ENCODE data around the gene VASP.

VASP gene

DNA sequence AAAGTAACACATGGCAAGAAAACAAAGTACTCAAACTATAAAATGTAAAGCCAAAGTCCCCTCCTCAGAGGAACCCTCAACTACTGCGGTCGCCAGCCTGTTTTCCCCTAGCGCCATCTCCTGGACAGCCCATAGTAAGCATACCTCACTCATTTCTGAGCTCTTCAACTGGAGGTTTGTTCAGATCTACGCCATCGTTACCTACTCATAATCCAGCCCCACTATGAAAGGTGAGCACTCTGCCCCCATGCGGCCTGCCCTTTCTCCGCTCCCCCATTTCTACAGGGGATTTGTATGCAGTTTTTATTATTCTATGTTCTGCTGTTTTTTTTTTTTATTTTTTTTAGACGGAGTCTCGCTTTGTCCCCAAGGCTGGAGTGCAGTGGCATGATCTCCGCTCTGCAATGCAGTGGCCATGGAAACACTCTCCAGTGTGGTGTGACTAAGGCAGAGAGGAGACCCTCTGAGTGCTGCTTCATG lies 51.2 kb downstream of the VASP start:
- no peak for DNase-seq

- DNase-seq = no peak
Observed at GRCh38 chr19:45560038-45560437, 52.8 kb downstream of the VASP start.

DNA sequence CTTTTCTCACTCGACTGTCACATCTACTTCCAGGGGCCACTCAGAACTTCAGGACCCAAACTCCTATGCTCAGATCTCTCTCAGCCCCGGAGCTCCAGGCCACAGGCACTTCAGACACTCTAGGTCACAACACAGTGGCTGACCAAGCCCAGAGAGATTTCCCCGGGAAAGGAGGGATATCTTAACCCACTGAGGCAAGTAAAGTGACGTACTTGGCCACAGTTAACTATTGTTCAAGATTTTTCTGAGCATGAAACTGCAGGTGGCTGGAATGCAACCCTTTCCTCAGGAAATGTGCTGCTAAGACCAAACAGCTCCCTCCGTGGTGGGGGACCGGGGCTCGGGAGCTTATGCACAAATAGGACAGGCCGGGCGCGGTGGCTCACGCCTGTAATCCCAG lies 53.4 kb downstream of the VASP start:
- DNase-seq = no peak

DNA sequence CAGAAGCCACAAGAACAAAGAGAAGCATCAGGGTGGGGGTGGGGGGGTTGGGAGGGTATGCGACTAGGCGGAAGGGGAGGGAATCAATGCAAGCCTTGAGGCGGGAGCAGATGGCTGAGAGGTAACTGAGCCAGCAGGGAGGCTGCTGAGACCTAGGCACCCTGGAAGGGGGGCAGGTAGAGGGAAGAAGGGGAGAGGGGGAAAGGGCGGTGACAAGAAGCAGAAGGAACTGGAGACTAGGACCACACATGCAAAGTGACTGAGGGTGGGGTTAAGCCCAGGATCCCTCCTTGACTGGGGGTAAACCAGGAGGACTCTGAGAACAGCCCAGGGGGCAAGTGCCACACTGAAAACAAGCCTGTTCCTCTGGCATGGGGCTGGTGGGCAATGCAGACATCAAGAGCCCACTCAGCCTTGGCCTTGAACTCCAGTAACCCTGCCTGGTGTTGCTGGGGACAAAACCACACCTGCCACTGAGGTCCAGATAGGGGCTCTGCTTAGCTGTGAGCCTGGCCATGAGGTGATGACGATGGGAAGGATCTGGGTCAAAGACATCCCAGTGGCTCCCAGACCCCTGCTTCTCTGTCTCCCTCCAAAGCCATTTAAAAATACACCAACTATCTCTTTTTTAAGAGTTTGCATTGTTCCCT lies 57.0 kb downstream of the VASP start:
- DNase-seq = no peak

DNA sequence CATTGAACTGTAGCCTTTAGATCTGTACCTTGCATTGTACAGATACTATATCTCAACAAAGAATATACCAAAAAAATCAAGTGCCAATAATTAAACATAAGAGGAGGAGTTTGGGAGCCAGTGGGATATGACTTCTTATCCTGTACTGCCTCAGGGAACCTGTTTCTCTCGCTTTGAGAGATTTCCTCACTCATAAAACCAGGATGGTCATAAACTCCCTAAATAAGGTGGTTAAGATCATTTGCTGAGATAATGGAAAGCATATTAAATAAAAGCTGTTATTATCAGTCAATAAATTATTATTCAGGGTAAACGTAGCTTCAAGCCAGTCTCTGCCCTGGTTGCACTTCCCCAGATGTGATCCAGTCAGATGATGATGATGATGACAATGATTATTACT lies 60.3 kb downstream of the VASP start:
- DNase-seq = no peak

- DNase-seq = no peak
Observed at GRCh38 chr19:45568732-45569131, 61.5 kb downstream of the VASP start.

DNA sequence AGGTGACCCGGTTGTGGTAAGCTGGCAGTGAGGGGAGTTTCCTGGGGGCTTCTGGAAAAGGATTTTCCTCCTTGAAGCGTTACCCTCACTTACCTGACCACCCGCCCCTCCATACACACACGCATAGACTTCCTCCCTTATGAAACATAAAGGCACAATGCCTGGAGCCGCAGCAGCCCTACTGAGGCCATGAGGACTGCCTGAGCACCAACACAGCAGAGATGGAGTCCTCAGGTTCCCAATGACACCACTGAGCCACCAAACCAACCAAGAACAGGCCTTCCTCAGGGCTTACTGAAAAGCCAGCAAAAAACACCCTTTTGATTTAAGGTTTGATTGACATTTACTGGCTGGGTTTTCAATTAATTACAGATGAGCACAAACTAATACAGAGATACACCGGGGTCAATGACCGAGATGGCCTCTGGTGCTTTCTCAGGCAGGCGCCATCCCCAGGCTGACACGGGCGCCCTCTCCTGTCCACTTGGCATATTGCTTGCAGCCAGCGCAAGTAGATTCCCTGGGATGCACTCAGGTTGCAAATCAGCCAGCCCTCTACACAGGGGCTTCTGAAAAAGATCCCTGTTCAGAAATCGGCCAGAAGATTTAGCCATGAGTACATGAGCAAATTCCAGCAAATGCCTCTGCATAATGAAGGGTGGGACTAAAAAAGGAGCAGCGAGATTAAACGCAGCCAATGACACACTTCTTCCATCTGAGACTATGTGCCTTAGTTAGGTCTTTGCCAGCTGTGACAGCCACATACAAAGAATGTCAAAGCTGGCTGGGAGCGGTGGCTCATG lies 62.5 kb downstream of the VASP start:
- DNase-seq = no peak

DNA sequence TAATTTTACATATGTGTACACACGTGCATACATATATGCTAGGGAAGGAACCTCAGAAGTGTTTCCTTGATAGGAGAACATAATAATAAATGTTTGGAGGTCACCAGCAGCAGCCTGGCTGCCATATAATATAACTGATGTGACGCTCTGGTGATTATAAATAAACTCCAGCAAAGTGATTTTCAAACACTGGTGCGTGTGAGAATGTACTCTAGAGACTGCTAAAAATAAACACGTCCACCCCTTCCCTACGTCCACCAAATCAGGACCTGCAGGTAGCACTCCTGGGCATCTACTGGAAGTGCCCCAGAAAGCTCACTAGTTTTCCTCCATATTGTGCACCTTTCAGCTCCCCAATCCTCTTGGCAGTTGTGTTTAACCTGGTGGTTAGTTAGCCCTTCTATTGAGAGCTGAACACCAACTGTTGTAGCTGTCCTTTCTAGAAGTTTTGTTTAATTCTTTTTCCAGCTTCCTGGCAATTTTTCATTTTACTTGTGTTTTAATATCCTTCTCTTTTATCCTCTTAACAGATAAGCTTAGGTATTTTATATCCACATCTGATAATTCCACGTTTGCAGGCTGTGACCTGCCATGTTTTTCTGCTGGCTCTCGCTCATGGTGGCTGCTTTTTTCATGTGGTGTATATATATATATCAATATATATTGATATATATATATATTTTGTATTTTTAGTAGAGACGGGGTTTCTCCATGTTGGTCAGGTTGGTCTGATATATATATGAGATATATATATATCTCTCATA lies 64.4 kb downstream of the VASP start:
- no peak for DNase-seq

GRCh38 chr19:45574526-45574925 lies 67.2 kb downstream of the VASP start:
- DNase-seq = no peak

- no peak for DNase-seq
Observed at GRCh38 chr19:45575216-45575615, 67.9 kb downstream of the VASP start.
